Hematopoietic multipotent progenitor cell (in vitro differentiated cells): ENCODE measurements around the gene FUT3. TPM values are rescaled to one million over a fixed set of nuclear protein-coding genes. Genes with fewer than 3 reads are reported as not detected.
A peak's percentile ranks its signal among the peaks of the same experiment; 100 is the strongest.
"Not testable (repeated sequence)": the region's sequence is repeated elsewhere in the genome, so short reads cannot be mapped to it uniquely, and the experiment has no call there.

Source experiments
- DNase-seq, 3 donors: peaks; one replicate each; pipeline ENCODE4 v3.0.0-alpha.2; 2011 to 2015; ENCODE audit warnings: low read depth in 2 of 3, low spot score in 2 of 3
- total RNA-seq: library from RNA; depleted of rRNA; stranded (reverse); fragments of >200 nt; gene quantifications from one replicate; pipeline ENCODE4 v1.2.3, GENCODE V29; 2012

FUT3 gene
- total RNA-seq, 1 donor = under 0.01 TPM

DNA sequence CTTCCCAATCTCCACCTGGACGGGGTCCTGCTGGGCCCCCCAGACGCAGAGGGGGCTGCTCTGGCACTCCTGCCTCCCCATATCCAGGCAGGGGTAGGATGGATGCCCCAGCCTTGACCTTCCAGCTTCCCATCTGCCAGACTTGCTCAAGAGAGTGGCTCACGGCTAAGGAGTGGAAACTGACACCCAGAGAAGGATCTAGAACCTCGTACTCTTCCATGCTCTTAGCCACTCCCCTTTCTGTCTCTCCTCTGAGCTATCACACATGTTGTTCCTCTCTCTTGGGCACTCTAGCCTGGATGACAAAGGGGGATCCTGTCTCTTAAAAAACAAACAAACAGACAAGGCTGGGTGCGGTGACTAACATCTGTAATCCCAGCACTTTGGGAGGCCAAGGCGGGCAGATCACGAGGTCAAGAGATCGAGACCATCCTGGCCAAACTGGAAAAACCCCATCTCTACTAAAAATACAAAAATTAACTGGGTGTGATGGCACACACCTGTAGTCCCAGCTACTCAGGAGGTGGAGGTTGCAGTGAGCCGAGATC lies 31.2 kb upstream of the FUT3 start:
- DNase-seq = no peak

- no peak for DNase-seq
Observed at GRCh38 chr19:5881543-5882299, 30.5 kb upstream of the FUT3 start.

- no peak for DNase-seq
Observed at GRCh38 chr19:5880604-5881078, 29.4 kb upstream of the FUT3 start.

- DNase-seq = no peak
Observed at GRCh38 chr19:5880196-5880595, 28.9 kb upstream of the FUT3 start.

GRCh38 chr19:5877882-5878281 lies 26.6 kb upstream of the FUT3 start:
- no peak for DNase-seq

DNA sequence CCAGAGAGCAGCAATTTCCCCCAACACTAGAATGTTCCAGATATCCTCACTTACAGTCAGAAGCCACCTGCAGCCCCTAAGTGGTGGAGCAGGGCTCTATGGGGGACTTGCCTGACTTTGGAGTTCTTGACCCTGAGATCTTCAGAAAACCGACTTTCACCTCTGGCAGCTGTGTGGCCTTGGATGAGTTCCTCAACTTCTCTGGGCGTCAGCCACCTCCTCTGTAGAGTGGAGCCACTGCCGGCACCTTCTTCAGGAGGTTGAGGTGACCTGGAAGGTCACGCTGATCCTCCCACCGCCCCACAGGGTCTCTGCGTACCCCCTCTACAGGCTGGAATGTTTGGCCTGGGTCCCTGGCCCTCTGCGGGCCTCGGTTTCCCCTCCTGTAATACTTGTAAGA lies 26.2 kb upstream of the FUT3 start:
- no peak for DNase-seq

DNA sequence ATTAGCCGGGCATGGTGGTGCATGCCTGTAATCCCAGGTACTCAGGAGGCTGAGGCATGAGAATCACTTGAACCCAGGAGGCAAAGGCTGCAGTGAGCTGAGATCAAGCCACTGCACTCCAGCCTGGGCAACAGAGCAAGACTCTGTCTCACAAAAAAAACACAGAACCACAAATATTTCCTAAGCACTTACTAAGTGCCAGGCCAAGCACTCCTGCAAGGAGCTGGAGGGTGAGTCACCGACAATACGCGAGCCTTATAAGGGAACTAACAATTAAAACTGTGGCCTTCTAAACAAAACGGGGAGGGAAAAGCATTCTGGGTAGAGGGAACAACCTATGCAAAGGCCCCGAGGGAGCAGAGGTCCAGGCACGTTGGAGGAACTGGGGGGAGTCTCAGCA lies 23.2 kb upstream of the FUT3 start:
- not testable (repeated sequence) for DNase-seq

GRCh38 chr19:5873617-5874199 lies 22.5 kb upstream of the FUT3 start:
- no peak for DNase-seq

GRCh38 chr19:5870986-5871394 lies 19.7 kb upstream of the FUT3 start:
- no peak for DNase-seq

- no peak for DNase-seq
Observed at GRCh38 chr19:5867201-5868136, 16.2 kb upstream of the FUT3 start.

DNA sequence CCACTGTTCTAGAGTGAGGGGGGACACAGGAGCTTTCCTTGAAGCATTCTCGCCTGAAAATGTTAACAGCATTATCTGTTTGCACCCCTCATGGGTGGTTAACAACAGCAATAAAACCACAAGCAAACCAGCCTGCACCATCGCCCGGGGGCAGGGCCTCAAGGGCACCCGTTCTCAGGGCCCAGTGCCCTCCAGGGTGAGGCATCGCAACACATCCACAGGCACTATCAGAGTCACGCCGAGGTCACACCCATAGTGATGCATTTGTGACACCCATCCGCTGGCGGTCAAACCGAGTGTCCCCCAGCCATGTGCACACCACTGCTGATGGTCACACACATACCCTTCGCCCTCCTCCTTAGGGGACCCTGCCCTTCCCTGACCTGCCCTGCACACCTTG lies 14.5 kb upstream of the FUT3 start:
- no peak for DNase-seq

- DNase-seq = no peak
Observed at GRCh38 chr19:5864725-5865486, 13.7 kb upstream of the FUT3 start.

DNA sequence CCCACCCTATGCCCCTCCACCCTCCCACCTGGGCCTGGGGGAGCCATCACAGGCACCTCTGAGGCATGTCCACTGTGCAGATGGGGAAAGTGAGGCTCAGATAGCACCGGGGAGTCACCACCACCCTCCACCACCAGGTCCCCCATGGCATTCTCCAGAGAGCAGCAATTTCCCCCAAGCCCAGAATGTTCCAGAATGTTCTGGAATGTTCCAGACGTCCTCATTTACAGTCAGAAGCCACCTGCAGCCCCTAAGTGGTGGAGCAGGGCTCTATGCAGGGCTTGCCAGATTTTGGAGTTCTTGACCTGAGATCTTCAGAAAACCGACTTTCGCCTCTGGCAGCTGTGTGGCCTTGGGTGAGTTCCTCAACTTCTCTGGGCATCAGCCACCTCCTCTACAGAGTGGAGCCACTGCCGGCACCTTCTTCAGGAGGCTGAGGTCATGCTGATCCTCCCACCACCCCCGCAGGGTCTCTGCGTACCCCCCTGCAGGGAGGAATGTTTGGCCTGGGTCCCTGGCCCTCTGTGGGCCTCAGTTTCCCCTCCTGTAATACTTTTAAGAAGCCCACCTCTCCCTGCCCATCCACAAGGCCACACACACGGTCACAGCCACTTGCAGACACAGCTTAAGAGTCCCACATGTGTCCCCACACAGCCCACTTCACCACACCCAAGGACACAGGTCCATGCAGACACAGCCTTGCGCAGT lies 12.9 kb upstream of the FUT3 start:
- DNase-seq = no peak

DNA sequence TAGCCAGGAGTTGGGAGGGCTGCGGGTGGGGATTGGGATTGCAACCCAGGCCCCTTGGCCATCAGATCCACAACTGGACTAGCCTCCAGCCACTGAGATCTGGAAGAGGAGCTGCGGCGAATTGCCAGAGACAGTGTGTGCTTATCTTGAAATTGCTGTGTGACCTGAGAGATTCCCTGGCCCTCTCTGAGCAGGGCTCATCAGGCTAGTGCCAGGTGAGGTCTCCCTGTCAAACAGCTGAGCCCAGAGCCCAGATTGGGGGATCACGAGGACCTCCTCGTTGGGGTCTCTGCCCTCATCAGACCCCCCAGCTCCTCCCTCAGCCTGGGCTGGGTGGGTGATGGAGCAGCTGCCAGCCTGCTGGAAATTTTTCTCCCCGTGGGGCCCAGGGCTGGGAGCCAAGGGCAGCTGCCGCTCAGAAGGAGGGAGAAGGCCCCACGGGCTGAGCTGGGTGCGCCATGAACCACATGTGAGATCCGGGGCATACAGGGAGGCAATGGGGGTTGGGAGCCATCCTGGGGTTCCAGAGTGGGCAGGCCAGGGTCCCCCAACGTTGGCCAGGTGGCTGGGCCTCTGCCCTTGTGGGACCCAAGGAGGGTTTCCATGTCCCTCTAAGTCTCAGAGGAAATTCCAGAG lies 11.9 kb upstream of the FUT3 start:
- DNase-seq = no peak

- no peak for DNase-seq
Observed at GRCh38 chr19:5857203-5858081, 6.2 kb upstream of the FUT3 start.

DNA sequence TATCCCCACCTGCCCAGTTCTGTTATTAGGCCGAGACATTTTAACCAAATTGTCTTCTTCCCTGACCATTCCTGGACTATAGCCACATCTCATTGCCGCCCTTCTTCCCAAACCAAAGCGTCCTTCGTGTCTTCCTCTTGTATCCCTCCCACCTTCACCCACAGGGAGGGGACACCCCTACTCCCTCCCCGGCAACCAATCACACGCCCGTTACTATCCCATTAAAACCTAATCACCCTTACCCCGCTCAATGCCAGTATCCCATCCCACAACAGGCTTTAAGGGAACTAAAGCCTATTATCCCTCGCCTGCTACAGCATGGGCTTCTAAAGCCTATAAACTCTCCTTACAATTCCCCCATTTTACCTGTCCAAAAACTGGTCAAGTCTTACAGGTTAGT lies 3.9 kb upstream of the FUT3 start:
- DNase-seq = not testable (repeated sequence)

GRCh38 chr19:5854121-5854520 lies 2.9 kb upstream of the FUT3 start:
- DNase-seq = not testable (repeated sequence)

GRCh38 chr19:5850743-5851293 lies 431 bp downstream of the FUT3 start:
- DNase-seq = peak in 2 of 3 donors; percentile 18 to 33
